GM18507 (cell line): ENCODE measurements around the gene PIWIL4.

Source experiments
- DNase-seq: peaks from one replicate; pipeline ENCODE4 v3.0.0; 2011; ENCODE audit warnings: low read depth; ENCODE audit not compliant: insufficient read length; ENCODE audit errors: extremely low spot score
- FAIRE-seq: peaks from 2 replicates; lab custom pipeline; 2011; peaks lifted over from hg19 to GRCh38; lab: Jason Lieb, UNC

The PIWIL4 gene

GRCh38 chr11:94567181-94567670 is at the start of gene PIWIL4:
Gene PIWIL4, plus strand, starts transcription at chr11:94567368. Its CDS starts 151 bp downstream, at chr11:94567519.
- FAIRE-seq, result no peak

GRCh38 chr11:94518300-94518699 is 48.9 kb upstream of the PIWIL4 start:
- no peak for FAIRE-seq

More at GRCh38 chr11:94567181-94567670, at the start of gene PIWIL4:
- DNase-seq, result no peak

GRCh38 chr11:94519478-94520084 is 47.6 kb upstream of the PIWIL4 start:
- peak; percentile 20 for DNase-seq
- FAIRE-seq, result peak; percentile 5

More at GRCh38 chr11:94518300-94518699, 48.9 kb upstream of the PIWIL4 start:
- no peak for DNase-seq

DNA sequence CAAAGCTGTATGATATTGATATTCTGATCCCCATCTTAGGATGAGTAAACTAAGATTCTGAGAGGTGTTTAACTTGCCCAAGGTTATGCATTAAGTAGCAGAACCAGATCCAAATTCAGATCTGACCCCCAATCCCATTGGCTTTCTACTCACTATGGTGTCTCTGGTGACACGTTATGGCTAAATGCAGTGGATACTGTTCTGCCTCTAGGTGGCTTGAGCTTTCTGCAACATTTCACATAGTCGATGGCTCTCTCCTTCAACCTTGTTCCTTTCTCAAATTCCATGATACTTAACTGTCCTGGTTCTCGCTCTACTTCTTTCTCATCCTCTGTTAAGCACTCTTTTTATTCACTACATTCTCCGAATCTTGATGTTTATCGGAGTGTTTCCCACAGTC is 45.5 kb upstream of the PIWIL4 start:
- no peak for DNase-seq

GRCh38 chr11:94524341-94524740 is 42.8 kb upstream of the PIWIL4 start:
- DNase-seq, result no peak
- FAIRE-seq, result no peak

More for the DNA sequence above, 45.5 kb upstream of the PIWIL4 start:
- peak; percentile 42 for FAIRE-seq

- DNase-seq, result no peak
Measured at GRCh38 chr11:94525546-94526324, 41.4 kb upstream of the PIWIL4 start.

DNA sequence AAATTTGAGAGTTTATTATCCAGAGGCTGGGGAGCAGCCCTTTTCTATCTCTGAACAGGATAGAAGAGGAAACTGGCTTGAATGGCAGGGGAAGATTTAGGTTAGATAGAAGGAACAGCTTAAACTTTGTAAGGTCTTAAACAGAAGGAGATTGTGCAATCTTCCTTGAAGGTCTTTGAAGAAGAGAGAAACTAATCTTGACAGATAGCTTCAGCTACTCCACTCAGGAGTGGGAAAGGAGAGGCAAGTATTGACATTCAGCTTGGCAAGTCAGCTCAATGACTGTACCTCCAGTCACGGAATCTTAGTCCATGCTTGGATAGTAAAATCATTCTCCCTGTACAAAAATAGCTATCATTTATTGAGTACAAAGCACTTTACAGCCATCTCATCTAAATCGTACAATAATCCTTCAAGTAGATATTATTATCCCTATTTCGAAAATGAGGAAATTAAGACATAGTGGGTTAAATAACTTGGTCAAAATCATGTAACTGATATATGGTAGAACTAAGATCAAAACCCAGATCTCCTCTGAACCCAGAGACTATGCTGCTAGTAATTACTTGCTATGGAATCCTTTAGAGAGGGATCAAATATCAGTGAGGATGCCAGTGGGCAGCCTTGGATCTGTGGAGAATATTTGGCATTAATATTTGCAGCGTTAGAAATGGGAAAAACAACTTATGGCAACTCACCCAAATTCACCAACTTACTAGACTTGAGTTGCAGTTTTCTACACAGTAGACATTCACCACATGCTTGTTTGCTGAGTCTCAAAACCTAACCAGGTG is 40.3 kb upstream of the PIWIL4 start:
- FAIRE-seq, result no peak
- no peak for DNase-seq

More at GRCh38 chr11:94525546-94526324, 41.4 kb upstream of the PIWIL4 start:
- no peak for FAIRE-seq

- no peak for FAIRE-seq
Measured at GRCh38 chr11:94528551-94528950, 38.6 kb upstream of the PIWIL4 start.

DNA sequence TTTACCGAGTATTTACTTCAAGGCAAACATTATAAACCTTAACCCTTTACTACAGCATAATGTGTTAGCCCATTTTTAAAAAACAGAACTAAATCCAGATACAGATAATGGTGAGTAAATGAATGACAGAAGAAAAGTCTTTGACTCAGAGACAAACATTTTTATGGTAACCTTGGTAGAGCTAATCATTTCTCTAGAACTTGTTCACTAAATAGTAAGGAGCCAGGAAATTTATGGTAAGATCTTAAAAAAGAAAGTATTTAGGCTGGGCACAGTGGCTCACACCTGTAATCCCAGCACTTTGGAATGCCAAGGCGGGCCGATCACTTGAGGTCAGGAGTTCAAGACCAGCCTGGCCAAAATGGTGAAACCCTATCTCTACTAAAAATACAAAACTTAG is 35.0 kb upstream of the PIWIL4 start:
- DNase-seq (no peak), FAIRE-seq (no peak)

More at GRCh38 chr11:94528551-94528950, 38.6 kb upstream of the PIWIL4 start:
- DNase-seq, result no peak

DNA sequence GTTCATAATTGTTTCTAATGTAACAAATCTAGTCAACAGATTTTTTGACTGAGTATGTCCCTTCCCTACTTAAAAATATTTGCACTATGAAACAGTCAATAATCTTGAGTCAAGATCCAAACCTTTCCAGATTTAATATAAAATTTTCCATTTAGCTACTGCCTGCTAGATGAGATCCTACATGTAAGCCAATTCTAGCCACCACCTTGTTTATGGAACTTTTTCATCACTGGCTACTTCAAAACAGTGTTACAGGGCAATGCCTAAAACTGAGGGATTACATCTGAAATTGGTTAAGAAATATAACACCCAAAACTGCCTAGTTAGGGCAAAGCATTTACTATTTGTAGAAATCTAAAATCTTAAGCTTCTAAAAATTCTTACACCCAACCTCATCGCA is 34.0 kb upstream of the PIWIL4 start:
- FAIRE-seq, result no peak

DNA sequence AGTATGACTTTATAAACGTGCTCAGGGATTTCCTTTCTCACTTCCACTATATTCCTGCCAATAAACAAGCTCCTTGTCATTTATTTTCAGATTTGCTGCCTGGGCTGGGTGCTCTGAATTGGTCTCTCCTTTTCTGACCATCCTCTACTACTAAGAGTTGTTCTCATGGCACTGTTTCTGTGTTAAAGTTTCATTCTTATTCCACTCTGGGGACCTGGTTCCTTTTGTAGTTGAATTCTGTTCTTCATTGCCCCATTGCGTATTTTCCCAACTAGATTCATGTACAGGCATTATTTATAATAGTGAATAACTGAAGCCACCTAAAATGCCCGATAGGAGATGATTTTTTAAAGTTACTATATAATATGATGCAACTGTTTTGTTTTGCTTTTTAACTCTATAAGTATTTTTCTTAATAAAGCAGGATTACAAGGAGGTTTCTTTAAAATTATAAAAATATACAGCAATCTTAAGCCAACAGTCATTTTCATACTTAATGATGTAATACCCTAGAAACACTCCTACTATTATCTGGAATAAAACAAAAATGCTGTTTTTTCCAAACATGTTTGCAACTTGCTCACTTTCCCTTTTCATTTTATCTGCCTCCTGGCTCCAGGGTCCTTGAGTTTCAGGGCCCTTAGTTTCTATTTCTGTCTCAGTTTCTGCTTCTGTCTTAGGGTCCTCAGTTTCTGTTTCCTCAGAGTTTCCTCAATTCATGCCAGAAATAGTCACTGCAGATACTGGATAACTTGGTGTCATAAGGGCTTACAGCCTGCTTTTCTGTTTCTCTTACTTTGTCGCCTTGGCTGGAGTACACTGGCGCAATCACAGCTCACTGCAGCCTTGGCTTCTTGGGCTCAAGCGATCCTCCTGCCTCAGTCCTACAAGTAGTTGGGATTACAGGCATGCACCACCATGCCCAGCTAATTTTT is 33.2 kb upstream of the PIWIL4 start:
- FAIRE-seq (peak; percentile 15), DNase-seq (no peak)

More for the DNA sequence above, 34.0 kb upstream of the PIWIL4 start:
- no peak for DNase-seq

- DNase-seq, result no peak
- FAIRE-seq, result no peak
Measured at GRCh38 chr11:94536386-94536785, 30.8 kb upstream of the PIWIL4 start.

DNA sequence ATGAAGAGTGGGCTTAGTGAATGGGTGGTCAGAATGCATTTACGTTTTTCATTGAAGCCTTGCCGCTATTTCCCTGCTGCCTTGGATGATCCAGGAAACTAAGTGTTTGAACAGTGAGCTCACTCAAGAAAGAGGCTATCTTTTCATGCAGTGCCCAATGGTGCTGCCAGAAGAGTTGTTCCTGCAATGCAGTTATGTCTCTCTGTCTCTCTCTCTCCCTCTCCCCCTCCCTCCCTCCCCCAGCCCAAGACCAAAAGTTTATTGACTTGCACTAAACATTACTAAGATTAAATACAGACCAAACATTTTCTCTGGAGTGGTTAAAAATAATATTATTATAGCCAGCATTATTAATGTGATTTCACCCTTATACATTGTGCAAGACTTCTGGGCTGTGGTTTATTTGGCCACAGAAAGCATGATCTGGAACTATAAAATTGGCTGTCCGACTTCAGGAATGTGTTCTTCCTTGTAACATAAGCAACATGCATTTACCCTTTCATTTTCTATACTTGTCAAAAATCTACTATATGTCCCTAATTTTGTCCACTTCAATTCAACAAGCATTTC is 30.1 kb upstream of the PIWIL4 start:
- FAIRE-seq (no peak), DNase-seq (no peak)

DNA sequence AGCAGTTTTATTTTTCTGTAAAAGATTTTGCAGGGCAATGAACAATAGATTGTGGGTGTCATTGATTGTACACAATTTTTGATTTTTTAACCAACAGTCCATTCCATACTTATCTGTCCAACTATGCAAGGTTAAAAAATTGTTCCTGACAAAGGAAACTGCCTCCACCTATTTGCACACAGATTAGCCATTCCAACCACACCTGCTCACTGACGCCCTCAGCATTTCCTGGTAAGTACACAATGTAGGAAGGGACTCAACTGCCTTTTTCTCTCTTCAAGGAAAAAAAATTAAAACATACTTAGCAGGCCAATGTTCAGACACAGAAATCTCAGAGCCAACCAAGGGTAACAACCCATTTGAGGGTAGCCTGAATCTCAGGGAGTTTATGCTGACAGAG is 27.7 kb upstream of the PIWIL4 start:
- DNase-seq, result no peak
- FAIRE-seq, result no peak

DNA sequence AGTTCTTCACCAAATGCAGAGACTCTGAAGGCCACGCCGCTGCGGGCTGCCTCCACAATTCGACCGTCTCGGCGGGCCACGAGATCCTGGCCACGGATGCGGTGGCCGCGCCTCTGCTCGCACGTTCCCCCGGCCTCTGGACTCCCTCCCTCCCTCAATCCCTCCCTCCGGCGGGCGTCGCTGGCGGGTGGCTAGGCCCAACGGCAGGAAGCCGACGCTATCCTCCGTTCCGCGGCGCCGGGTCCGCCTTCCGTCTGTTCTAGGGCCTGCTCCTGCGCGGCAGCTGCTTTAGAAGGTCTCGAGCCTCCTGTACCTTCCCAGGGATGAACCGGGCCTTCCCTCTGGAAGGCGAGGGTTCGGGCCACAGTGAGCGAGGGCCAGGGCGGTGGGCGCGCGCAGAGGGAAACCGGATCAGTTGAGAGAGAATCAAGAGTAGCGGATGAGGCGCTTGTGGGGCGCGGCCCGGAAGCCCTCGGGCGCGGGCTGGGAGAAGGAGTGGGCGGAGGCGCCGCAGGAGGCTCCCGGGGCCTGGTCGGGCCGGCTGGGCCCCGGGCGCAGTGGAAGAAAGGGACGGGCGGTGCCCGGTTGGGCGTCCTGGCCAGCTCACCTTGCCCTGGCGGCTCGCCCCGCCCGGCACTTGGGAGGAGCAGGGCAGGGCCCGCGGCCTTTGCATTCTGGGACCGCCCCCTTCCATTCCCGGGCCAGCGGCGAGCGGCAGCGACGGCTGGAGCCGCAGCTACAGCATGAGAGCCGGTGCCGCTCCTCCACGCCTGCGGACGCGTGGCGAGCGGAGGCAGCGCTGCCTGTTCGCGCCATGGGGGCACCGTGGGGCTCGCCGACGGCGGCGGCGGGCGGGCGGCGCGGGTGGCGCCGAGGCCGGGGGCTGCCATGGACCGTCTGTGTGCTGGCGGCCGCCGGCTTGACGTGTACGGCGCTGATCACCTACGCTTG is 23.2 kb upstream of the PIWIL4 start, which contains the start of gene FUT4:
Gene FUT4, plus strand, starts transcription at position 227 of the 951 bp plus-strand sequence. Its CDS starts 213 bp downstream, at position 440.
- DNase-seq (peak; percentile 62), FAIRE-seq (peak; percentile 84)

- FAIRE-seq (no peak), DNase-seq (no peak)
Measured at GRCh38 chr11:94544646-94545263, 22.4 kb upstream of the PIWIL4 start.
